Left ventricle myocardium inferior (tissue), 1 donor: ENCODE data around the gene SURF4. TPM values are rescaled to one million over a fixed set of nuclear protein-coding genes. Genes with fewer than 3 reads are reported as not detected.

Experiments used
- DNase-seq: peaks from one replicate; pipeline ENCODE4 v3.0.0-alpha.2; 2020
- H3K27ac ChIP-seq: fragments of 200-600 bp; replicated peaks from 2 replicates; pipeline ENCODE4 v1.8.0; 2021
- H3K27me3 ChIP-seq: fragments of 200-600 bp; 2 replicates; pipeline ENCODE4 v1.8.0; 2021; ENCODE audit warnings: low read depth
- H3K36me3 ChIP-seq: fragments of 200-600 bp; 2 replicates; pipeline ENCODE4 v1.8.0; 2021
- H3K4me1 ChIP-seq: fragments of 200-600 bp; 2 replicates; pipeline ENCODE4 v1.8.0; 2021
- H3K4me3 ChIP-seq: fragments of 200-600 bp; 2 replicates; pipeline ENCODE4 v1.8.0; 2021; ENCODE audit warnings: mild to moderate bottlenecking, moderate library complexity
- H3K9me3 ChIP-seq: fragments of 200-600 bp; replicated peaks from 2 replicates; pipeline ENCODE4 v1.8.0; 2021
- intact Hi-C: fragments of 100-400 bp; cut with micrococcal nuclease; formaldehyde crosslinking; loops from one replicate; pipeline ENCODE4 v1.11.0; 2022
- total RNA-seq: library from RNA; stranded (reverse); fragmentation: NEBNext Ultra II Directional; extraction: Animal tissue kit (Norgen Biotek cat#: 25700); gene quantifications from one replicate; pipeline ENCODE4 v1.2.1, GENCODE V29; 2021
- TF ChIP-seq, protein P1 (sequence below): fragments of 200-600 bp; IDR thresholded peaks from 2 replicates; pipeline ENCODE4 v1.8.0; 2021; ENCODE audit warnings: antibody characterized with exemption, mild to moderate bottlenecking, borderline replicate concordance
- donor health status: DM: no; HTN: yes; CAD: no; lungs with severe emphysema.

Gene SURF4
- total RNA-seq, 1 donor from 2014 or later: 61.9 TPM

DNA sequence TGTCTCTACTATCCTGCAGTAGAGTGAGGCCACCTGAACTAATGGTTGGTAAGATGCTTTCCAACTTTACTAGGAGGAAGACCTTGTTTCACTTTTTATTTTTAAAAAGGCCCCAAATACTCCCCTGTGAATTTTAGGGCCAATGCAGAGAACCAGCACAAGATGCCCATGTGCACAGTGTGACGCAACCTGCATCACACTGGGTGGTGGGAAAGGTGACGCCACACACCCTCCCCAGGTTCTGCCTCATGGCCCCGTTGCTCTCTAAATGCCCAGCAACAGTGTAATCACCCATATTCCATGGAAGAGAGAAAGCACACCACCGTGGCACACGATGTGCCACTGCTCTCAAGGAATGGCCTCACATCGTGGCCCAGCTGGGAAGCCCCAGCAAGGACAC is 6.4 kb downstream of the SURF4 start:
- TF ChIP-seq, protein P1, sequence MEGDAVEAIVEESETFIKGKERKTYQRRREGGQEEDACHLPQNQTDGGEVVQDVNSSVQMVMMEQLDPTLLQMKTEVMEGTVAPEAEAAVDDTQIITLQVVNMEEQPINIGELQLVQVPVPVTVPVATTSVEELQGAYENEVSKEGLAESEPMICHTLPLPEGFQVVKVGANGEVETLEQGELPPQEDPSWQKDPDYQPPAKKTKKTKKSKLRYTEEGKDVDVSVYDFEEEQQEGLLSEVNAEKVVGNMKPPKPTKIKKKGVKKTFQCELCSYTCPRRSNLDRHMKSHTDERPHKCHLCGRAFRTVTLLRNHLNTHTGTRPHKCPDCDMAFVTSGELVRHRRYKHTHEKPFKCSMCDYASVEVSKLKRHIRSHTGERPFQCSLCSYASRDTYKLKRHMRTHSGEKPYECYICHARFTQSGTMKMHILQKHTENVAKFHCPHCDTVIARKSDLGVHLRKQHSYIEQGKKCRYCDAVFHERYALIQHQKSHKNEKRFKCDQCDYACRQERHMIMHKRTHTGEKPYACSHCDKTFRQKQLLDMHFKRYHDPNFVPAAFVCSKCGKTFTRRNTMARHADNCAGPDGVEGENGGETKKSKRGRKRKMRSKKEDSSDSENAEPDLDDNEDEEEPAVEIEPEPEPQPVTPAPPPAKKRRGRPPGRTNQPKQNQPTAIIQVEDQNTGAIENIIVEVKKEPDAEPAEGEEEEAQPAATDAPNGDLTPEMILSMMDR: no peak
- H3K27ac ChIP-seq: no peak overlapping the region
- intact Hi-C loops: no loop called here

DNA sequence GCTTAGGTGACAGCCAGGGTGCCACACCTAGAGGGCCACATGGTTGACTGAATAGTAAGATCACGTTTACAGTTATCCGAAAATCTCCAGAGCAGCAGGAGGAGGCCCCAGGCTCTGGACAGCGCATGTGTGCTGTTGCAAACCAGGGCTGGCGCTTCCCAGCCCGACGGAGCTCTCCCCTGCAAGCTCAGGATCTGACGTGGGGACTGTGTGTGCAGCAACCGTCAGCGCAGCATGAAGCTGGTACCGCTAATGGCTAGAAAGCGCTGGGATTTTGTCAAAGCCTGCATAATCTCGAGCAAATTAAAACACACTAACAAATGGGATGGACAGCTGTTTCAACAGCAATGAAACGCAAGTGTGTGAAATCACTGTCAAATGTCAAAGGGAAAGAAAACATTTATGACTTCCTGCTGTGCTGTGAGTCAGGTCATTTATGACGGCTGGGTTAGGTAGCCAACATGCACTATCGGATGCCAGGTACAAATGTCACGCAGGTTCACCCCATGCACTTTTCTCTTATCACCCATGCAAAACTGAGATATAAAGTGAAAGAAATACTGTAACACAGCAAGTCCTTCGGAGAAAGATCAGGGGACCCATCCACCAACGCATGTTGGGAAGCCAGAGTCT is 7.5 kb downstream of the SURF4 start:
- H3K27me3 ChIP-seq: no peaks in the 10 kb centered on the region
- H3K4me1 ChIP-seq: peaks cover 62% of the 10 kb centered on the region
- no peak for DNase-seq
- H3K27ac ChIP-seq: no peak overlapping the region
- H3K4me3 ChIP-seq: no peak overlapping the region
- TF ChIP-seq, protein P1: no peak
- H3K36me3 ChIP-seq: peaks cover 59% of the 10 kb centered on the region
- intact Hi-C loops: no loop called here
- H3K9me3 ChIP-seq: no peaks in the 10 kb centered on the region

More for the DNA sequence above, 6.4 kb downstream of the SURF4 start:
- H3K27me3 ChIP-seq: no peaks in the 10 kb centered on the region
- peaks cover 72% of the 10 kb centered on the region for H3K4me1 ChIP-seq
- H3K9me3 ChIP-seq: no peaks in the 10 kb centered on the region
- H3K36me3 ChIP-seq: peaks cover 48% of the 10 kb centered on the region
- no peak overlapping the region for H3K4me3 ChIP-seq
- no peak for DNase-seq

DNA sequence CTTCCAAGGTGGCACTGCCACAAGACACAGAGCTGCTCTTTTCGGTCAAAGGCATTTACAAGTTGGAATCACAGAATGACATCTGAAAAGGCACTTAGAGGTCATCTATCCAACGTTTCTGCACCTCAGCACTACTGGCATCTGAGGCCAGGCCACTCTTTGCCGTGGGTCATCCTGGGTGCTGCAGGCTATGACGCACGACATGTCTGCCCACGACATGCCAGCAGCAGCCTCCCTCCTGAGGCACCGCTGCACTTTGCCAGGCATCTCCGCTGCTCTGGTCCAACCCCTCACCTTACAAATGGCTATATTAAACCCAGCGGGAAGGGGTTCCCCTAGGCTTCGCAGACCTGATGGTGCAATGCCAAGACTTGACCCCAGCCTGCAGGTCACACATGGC is 8.1 kb downstream of the SURF4 start:
- intact Hi-C loops: no loop called here
- no peak overlapping the region for H3K4me3 ChIP-seq
- no peaks in the 10 kb centered on the region for H3K9me3 ChIP-seq
- H3K4me1 ChIP-seq: peaks cover 56% of the 10 kb centered on the region
- TF ChIP-seq, protein P1: no peak
- H3K27ac ChIP-seq: no peak overlapping the region
- H3K36me3 ChIP-seq: peaks cover 59% of the 10 kb centered on the region
- no peaks in the 10 kb centered on the region for H3K27me3 ChIP-seq
- no peak for DNase-seq

DNA sequence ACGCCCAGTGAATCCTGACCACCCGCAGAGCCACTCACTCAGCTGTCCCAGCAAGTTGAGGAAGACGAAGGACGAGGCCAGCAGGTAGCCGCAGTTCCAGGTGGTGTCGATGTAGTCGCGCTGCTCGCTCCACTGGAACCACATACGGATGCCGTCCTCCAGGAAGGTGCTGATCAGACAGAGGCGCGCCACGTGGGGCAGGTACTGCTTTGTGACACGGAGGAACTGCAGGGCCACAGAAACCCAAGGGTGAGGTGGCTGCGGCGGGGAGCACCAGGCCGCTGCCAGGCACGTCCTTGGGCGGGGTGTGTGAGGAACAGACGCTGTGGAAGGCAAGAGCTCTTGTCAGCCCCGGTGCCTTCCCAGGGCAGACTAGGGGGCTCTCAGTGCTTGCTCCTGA is 8.6 kb downstream of the SURF4 start:
- Histone ChIP-seq H3K27ac (no peak overlapping the region), H3K9me3 (no peaks in the 10 kb centered on the region), H3K4me1 (peaks cover 50% of the 10 kb centered on the region), H3K4me3 (no peak overlapping the region), H3K36me3 (peaks cover 63% of the 10 kb centered on the region), H3K27me3 (no peaks in the 10 kb centered on the region)
- TF ChIP-seq, protein P1: no peak
- intact Hi-C loops: no loop called here
- no peak for DNase-seq

DNA sequence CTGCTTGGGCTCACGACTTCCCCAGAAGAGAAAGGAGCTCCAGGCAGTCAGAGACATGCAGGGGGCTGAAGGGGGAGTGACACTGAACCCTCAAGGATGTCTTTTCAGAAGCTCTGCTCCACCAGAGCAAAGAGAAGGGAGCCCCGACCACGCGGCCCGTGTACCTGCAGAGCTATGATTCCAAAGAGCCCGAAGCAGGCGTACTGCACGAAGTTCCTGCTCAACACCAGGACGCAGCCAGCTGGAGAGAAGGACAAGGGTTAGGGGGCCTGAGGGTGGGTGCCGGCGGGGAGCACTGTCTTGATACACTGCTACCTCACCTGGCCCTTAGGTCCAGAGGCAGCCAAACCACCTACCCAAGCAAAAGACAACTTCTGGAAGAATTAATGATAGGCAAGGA is 9.4 kb downstream of the SURF4 start:
- Histone ChIP-seq H3K4me1 (peaks cover 43% of the 10 kb centered on the region), H3K9me3 (no peaks in the 10 kb centered on the region), H3K4me3 (no peak overlapping the region), H3K27me3 (no peaks in the 10 kb centered on the region), H3K36me3 (peaks cover 71% of the 10 kb centered on the region), H3K27ac (no peak overlapping the region)
- intact Hi-C loops: no loop called here
- TF ChIP-seq, protein P1: no peak
- DNase-seq: no peak
